Activated effector memory CD4-positive, alpha-beta T cell treated with anti-CD3 and anti-CD28 coated beads, Interleukin-2, amount 50 U/mL, for 16 hours (primary cell): Measurements from ENCODE around the gene PPP1R15B.
A peak's percentile ranks its signal among the peaks of the same experiment; 100 is the strongest.

Source experiments
- DNase-seq: peaks from one replicate; pipeline ENCODE4 v3.0.0-alpha.2; 2020

Gene PPP1R15B

GRCh38 chr1:204420039-204421004 is 8.7 kb upstream of the PPP1R15B start:
- no peak for DNase-seq

GRCh38 chr1:204419064-204419403 is 7.4 kb upstream of the PPP1R15B start:
- no peak for DNase-seq

GRCh38 chr1:204418174-204419063 is 6.8 kb upstream of the PPP1R15B start:
- no peak for DNase-seq

GRCh38 chr1:204417074-204417997 is 5.7 kb upstream of the PPP1R15B start:
- DNase-seq = peak; percentile 74

- no peak for DNase-seq
Observed at GRCh38 chr1:204416589-204417073, 5.0 kb upstream of the PPP1R15B start.

GRCh38 chr1:204415351-204415750 is 3.7 kb upstream of the PPP1R15B start:
- DNase-seq = no peak

- DNase-seq = no peak
Observed at GRCh38 chr1:204414016-204414415, 2.4 kb upstream of the PPP1R15B start.

GRCh38 chr1:204413170-204413535 is 1.5 kb upstream of the PPP1R15B start:
- DNase-seq = no peak

- peak; percentile 72 for DNase-seq
Observed at GRCh38 chr1:204410688-204411450, 748 bp downstream of the PPP1R15B start.

GRCh38 chr1:204409836-204410687 is 1.6 kb downstream of the PPP1R15B start:
- peak; percentile 65 for DNase-seq

GRCh38 chr1:204409123-204409522 is 2.5 kb downstream of the PPP1R15B start:
- DNase-seq = no peak

- DNase-seq = no peak
Observed at GRCh38 chr1:204408602-204409001, 3.0 kb downstream of the PPP1R15B start.

GRCh38 chr1:204408074-204408507 is 3.5 kb downstream of the PPP1R15B start:
- DNase-seq = peak; percentile 74

GRCh38 chr1:204407295-204407971 is 4.2 kb downstream of the PPP1R15B start:
- no peak for DNase-seq

- DNase-seq = no peak
Observed at GRCh38 chr1:204406621-204407020, 5.0 kb downstream of the PPP1R15B start.

GRCh38 chr1:204405988-204406387 is 5.6 kb downstream of the PPP1R15B start:
- DNase-seq = no peak

GRCh38 chr1:204404629-204405028 is 7.0 kb downstream of the PPP1R15B start:
- no peak for DNase-seq

GRCh38 chr1:204402391-204402790 is 9.2 kb downstream of the PPP1R15B start:
- DNase-seq = no peak

- DNase-seq = no peak
Observed at GRCh38 chr1:204401730-204402129, 9.9 kb downstream of the PPP1R15B start.
